GM23338 (cell line): ENCODE data around the gene AP1M1. TPM values are rescaled to one million over a fixed set of nuclear protein-coding genes. Genes with fewer than 3 reads are reported as not detected.
A peak's percentile ranks its signal among the peaks of the same experiment; 100 is the strongest.

Source experiments
- ATAC-seq: fragments of 200-7000 bp; cut with Tn5 transposase; 3 replicates; pipeline ENCODE4 v1.9.1; 2020
- DNase-seq: peaks from one replicate; pipeline ENCODE4 v3.0.0-alpha.2; 2015; ENCODE audit warnings: low spot score
- H2AFZ ChIP-seq: fragments of 200-600 bp; sonication (generic); 2 replicates; pipeline ENCODE4 v1.8.0; 2016; ENCODE audit warnings: antibody characterized with exemption, mild to moderate bottlenecking, moderate library complexity
- H3F3A ChIP-seq: fragments of 200-600 bp; sonication (generic); replicated peaks from 2 replicates; pipeline ENCODE4 v1.8.0; 2017; ENCODE audit warnings: antibody characterized with exemption, mixed run types, low read depth
- H3K27ac ChIP-seq: fragments of 200-600 bp; sonication (generic); 2 replicates; pipeline ENCODE4 v1.6.1; 2016; ENCODE audit warnings: low read depth
- H3K27me3 ChIP-seq: fragments of 200-600 bp; sonication (generic); 2 replicates; pipeline ENCODE4 v1.8.0; 2016; ENCODE audit warnings: mild to moderate bottlenecking, mixed run types, moderate library complexity; ENCODE audit not compliant: insufficient read depth
- H3K36me3 ChIP-seq: fragments of 200-600 bp; sonication (generic); 2 replicates; pipeline ENCODE4 v1.8.0; 2016; ENCODE audit warnings: mild to moderate bottlenecking; ENCODE audit not compliant: insufficient read depth
- H3K4me1 ChIP-seq: fragments of 200-600 bp; sonication (generic); 2 replicates; pipeline ENCODE4 v1.8.0; 2016; ENCODE audit warnings: mild to moderate bottlenecking, moderate library complexity; ENCODE audit not compliant: insufficient read depth
- H3K4me2 ChIP-seq: fragments of 200-600 bp; sonication (generic); 2 replicates; pipeline ENCODE4 v1.7.1; 2017; ENCODE audit warnings: mixed run types
- H3K4me3 ChIP-seq: fragments of 200-600 bp; sonication (generic); 2 replicates; pipeline ENCODE4 v1.6.1; 2016; ENCODE audit warnings: mixed run types
- H3K79me2 ChIP-seq: fragments of 200-600 bp; sonication (generic); replicated peaks from 2 replicates; pipeline ENCODE4 v1.8.0; 2017; ENCODE audit warnings: mild to moderate bottlenecking; ENCODE audit not compliant: insufficient read depth
- H3K9me2 ChIP-seq: fragments of 200-600 bp; sonication (generic); 2 replicates; pipeline ENCODE4 v1.8.0; 2017; ENCODE audit not compliant: insufficient read depth
- H4K20me1 ChIP-seq: fragments of 200-600 bp; sonication (generic); replicated peaks from 2 replicates; pipeline ENCODE4 v1.8.0; 2017; ENCODE audit warnings: mild to moderate bottlenecking; ENCODE audit not compliant: insufficient read depth
- H3K27ac Mint-ChIP-seq: 2 replicates; pipeline ENCODE4 v1.8.0; 2020; ENCODE audit warnings: inconsistent platforms, mild to moderate bottlenecking, moderate library complexity, mixed read lengths
- H3K27me3 Mint-ChIP-seq: 3 replicates; pipeline ENCODE4 v1.8.0; 2022; ENCODE audit warnings: low read depth, mild to moderate bottlenecking, moderate library complexity, mixed read lengths, inconsistent platforms; ENCODE audit not compliant: insufficient read depth, poor library complexity
- H3K36me3 Mint-ChIP-seq: 3 replicates; pipeline ENCODE4 v1.8.0; 2021; ENCODE audit warnings: low read depth, mild to moderate bottlenecking, inconsistent platforms, moderate library complexity, mixed read lengths
- H3K4me1 Mint-ChIP-seq: 3 replicates; pipeline ENCODE4 v1.8.0; 2020; ENCODE audit warnings: mild to moderate bottlenecking, inconsistent platforms, mixed read lengths
- H3K4me3 Mint-ChIP-seq: 3 replicates; pipeline ENCODE4 v1.8.0; 2021; ENCODE audit warnings: moderate library complexity, mild to moderate bottlenecking, inconsistent platforms, mixed read lengths
- H3K9me3 Mint-ChIP-seq: 3 replicates; pipeline ENCODE4 v1.8.0; 2020; ENCODE audit warnings: moderate library complexity, mild to moderate bottlenecking, inconsistent platforms, mixed read lengths
- CREB1 ChIP-seq: fragments of 250-450 bp; sonication (Bioruptor Pico); IDR thresholded peaks from 2 replicates; pipeline ENCODE4 v1.5.0; 2020; ENCODE audit warnings: low read depth, mild to moderate bottlenecking, moderate library complexity
- CTCF ChIP-seq, 2 experiments: fragments of 200-600 bp in 1 of 2; sonication (generic) in 1 of 2; conservative IDR thresholded peaks; 2 replicates each; pipeline versions ENCODE4 v1.5.1 to v1.6.1; 2016 to 2017; ENCODE audit warnings: antibody characterized with exemption in 2 of 2, low read depth in 2 of 2, mild to moderate bottlenecking in 2 of 2, moderate library complexity in 1 of 2
- ETS1 ChIP-seq: IDR thresholded peaks from 2 replicates; pipeline ENCODE4 v1.6.1; 2016; ENCODE audit warnings: antibody characterized with exemption
- EZH2 ChIP-seq: fragments of 200-600 bp; sonication (generic); IDR thresholded peaks from one replicate; pipeline ENCODE4 v1.8.0; 2017; ENCODE audit warnings: antibody characterized with exemption, mild to moderate bottlenecking, low read depth; ENCODE audit not compliant: unreplicated experiment
- EZH2phosphoT487 ChIP-seq: fragments of 200-600 bp; sonication (generic); IDR thresholded peaks from one replicate; pipeline ENCODE4 v1.8.1; 2018; ENCODE audit warnings: antibody characterized with exemption; ENCODE audit not compliant: unreplicated experiment
- JUNB ChIP-seq: IDR thresholded peaks from one replicate; pipeline ENCODE4 v1.6.1; 2016; ENCODE audit warnings: antibody characterized with exemption; ENCODE audit not compliant: unreplicated experiment
- NANOG ChIP-seq: IDR thresholded peaks from 2 replicates; pipeline ENCODE4 v1.6.1; 2016; ENCODE audit warnings: antibody characterized with exemption, borderline replicate concordance
- POLR2AphosphoS5 ChIP-seq: IDR thresholded peaks from 2 replicates; pipeline ENCODE4 v1.6.1; 2016; ENCODE audit warnings: antibody characterized with exemption, low read depth
- REST ChIP-seq: IDR thresholded peaks from one replicate; pipeline ENCODE4 v1.6.1; 2018; ENCODE audit warnings: antibody characterized with exemption; ENCODE audit not compliant: unreplicated experiment
- STAT1 ChIP-seq: IDR thresholded peaks from one replicate; pipeline ENCODE4 v1.6.1; 2016; ENCODE audit warnings: antibody characterized with exemption; ENCODE audit not compliant: unreplicated experiment
- ZNF114 ChIP-seq: fragments of 250-450 bp; sonication (Bioruptor Pico); IDR thresholded peaks from 2 replicates; pipeline ENCODE4 v1.5.0; 2020; ENCODE audit warnings: mild to moderate bottlenecking, moderate library complexity
- ZNF331 ChIP-seq: fragments of 250-450 bp; sonication (Bioruptor Pico); IDR thresholded peaks from 2 replicates; pipeline ENCODE4 v1.5.0; 2020; ENCODE audit warnings: low read depth, mild to moderate bottlenecking, moderate library complexity
- ZNF462 ChIP-seq: fragments of 250-450 bp; sonication (Bioruptor Pico); IDR thresholded peaks from 2 replicates; pipeline ENCODE4 v1.5.0; 2020; ENCODE audit warnings: mild to moderate bottlenecking, moderate library complexity
- polyA plus RNA-seq: library from polyadenylated mRNA; unstranded; fragments of >200 nt; fragmentation: Nextera tagmentation; extraction: Ambion mirVana; gene quantifications from 2 replicates; pipeline ENCODE4 v1.2.1, GENCODE V29; 2016
- total RNA-seq: library from RNA; depleted of rRNA; stranded (reverse); fragments of >200 nt; shearing (Covaris generic); gene quantifications from 2 replicates; pipeline ENCODE4 v1.2.3, GENCODE V29; 2014

The AP1M1 gene
- total and polyA plus RNA-seq, 2 experiments from 2014 or later: 22.0 to 32.0 TPM

GRCh38 chr19:16198370-16198651 is 600 bp downstream of the AP1M1 start (continued):
- TF ChIP-seq ZNF114 (CRISPR knock-in tag) (no peak), STAT1 (no peak)

- no peaks in the 10 kb centered on the region; the same call in 2 of the 3 replicates for H3K36me3 Mint-ChIP-seq
- Histone ChIP-seq H3K4me1 (peaks cover 3% of the 10 kb centered on the region), H4K20me1 (no peaks in the 10 kb centered on the region; the same call in 1 of the 2 replicates), H3K4me3 (no peak overlapping the region), H3F3A (no peaks in the 10 kb centered on the region), H3K4me2 (no peak overlapping the region), H3K36me3 (no peaks in the 10 kb centered on the region), H3K9me2 (no peaks in the 10 kb centered on the region), H3K27me3 (no peaks in the 10 kb centered on the region), H3K27ac (no peak overlapping the region), H2AFZ (no peak overlapping the region), H3K79me2 (no peaks in the 10 kb centered on the region)
- peak overlapping the region; percentile 89 for H3K4me3 Mint-ChIP-seq
- no peaks in the 10 kb centered on the region for H3K9me3 Mint-ChIP-seq
- no peak for ATAC-seq
- peaks cover 7% of the 10 kb centered on the region for H3K4me1 Mint-ChIP-seq
- no peak for TF ChIP-seq EZH2phosphoT487
- TF ChIP-seq STAT1: no peak
- no peak for TF ChIP-seq ZNF331 (CRISPR knock-in tag)
- no peak for TF ChIP-seq CREB1 (CRISPR knock-in tag)
- TF ChIP-seq JUNB: no peak
- no peak for TF ChIP-seq ZNF114 (CRISPR knock-in tag)
- no peak for TF ChIP-seq CTCF (conservative IDR thresholded peaks at IDR 0.05; ENCODE audit: low read depth in 2 of 2)
- TF ChIP-seq EZH2: no peak
- no peak for TF ChIP-seq NANOG
- no peak for TF ChIP-seq POLR2AphosphoS5
- no peak for TF ChIP-seq ZNF462 (CRISPR knock-in tag)
- TF ChIP-seq REST: no peak
- TF ChIP-seq ETS1: no peak
- no peak overlapping the region for H3K27ac Mint-ChIP-seq
- H3K27me3 Mint-ChIP-seq: peaks cover 4% of the 10 kb centered on the region
- no peak for DNase-seq
These were observed 1.7 kb downstream of the AP1M1 start for GRCh38 chr19:16199275-16199932.
